HepG2 (cell line): ENCODE results near the gene REEP6. TPM values are rescaled to one million over a fixed set of nuclear protein-coding genes. Genes with fewer than 3 reads are reported as not detected.

Experiments used
- CEBPB ChIP-seq: IDR thresholded peaks from 2 replicates; pipeline ENCODE4 v1.6.1; 2011; ENCODE audit warnings: low read depth, low read length, improper control_type of control experiment, borderline replicate concordance
- CREM ChIP-seq, 2 experiments: sonication (generic) in 1 of 2; formaldehyde crosslinking in 1 of 2; IDR thresholded peaks; 2 replicates each; pipeline versions ENCODE4 v1.4.0 to v1.6.1; 2016 to 2020; ENCODE audit warnings: antibody characterized with exemption in 1 of 2, mild to moderate bottlenecking in 1 of 2, missing genetic modification reagents in 1 of 2
- FOXK2 ChIP-seq: fragments of 450-650 bp; IDR thresholded peaks from 2 replicates; pipeline ENCODE4 v1.6.1; 2016
- HCFC1 ChIP-seq: fragments of 150-350 bp; IDR thresholded peaks from 2 replicates; pipeline ENCODE4 v1.6.1; 2014; ENCODE audit warnings: low read depth, low read length
- KMT2B ChIP-seq: IDR thresholded peaks from 2 replicates; pipeline ENCODE4 v1.6.1; 2016; ENCODE audit warnings: missing genetic modification reagents, missing compliant biosample characterization
- MEIS1 ChIP-seq: sonication (generic); formaldehyde crosslinking; IDR thresholded peaks from 2 replicates; pipeline ENCODE4 v1.9.0; 2021; ENCODE audit warnings: mild to moderate bottlenecking, missing genetic modification reagents, moderate library complexity, borderline replicate concordance
- PAWR ChIP-seq: sonication (generic); formaldehyde crosslinking; IDR thresholded peaks from 2 replicates; pipeline ENCODE4 v1.4.0; 2020; ENCODE audit warnings: missing genetic modification reagents, mild to moderate bottlenecking, borderline replicate concordance
- PHF5A ChIP-seq: IDR thresholded peaks from one replicate; pipeline ENCODE4 v1.6.1; 2018; ENCODE audit warnings: low read depth, missing genetic modification reagents; ENCODE audit not compliant: unreplicated experiment
- SOX6 ChIP-seq, 2 experiments: fragments of 450-650 bp in 1 of 2; sonication (generic) in 1 of 2; formaldehyde crosslinking in 1 of 2; IDR thresholded peaks; 2 replicates each; pipeline versions ENCODE4 v1.4.0 to v1.6.1; 2017 to 2020; ENCODE audit warnings: antibody characterized with exemption in 1 of 2, mild to moderate bottlenecking in 1 of 2, missing genetic modification reagents in 1 of 2
- SP5 ChIP-seq: IDR thresholded peaks from 2 replicates; pipeline ENCODE4 v1.6.1; 2016; ENCODE audit warnings: low read depth, borderline replicate concordance
- TGIF2 ChIP-seq: IDR thresholded peaks from 2 replicates; pipeline ENCODE4 v1.6.1; 2016; ENCODE audit warnings: control low read depth, missing compliant biosample characterization
- ZNF343 ChIP-seq: sonication (generic); formaldehyde crosslinking; IDR thresholded peaks from 2 replicates; pipeline ENCODE4 v1.4.0; 2020; ENCODE audit warnings: mild to moderate bottlenecking, missing genetic modification reagents
- ZNF614 ChIP-seq: IDR thresholded peaks from 2 replicates; pipeline ENCODE4 v1.6.1; 2018; ENCODE audit warnings: missing biosample characterization, missing genetic modification reagents, inconsistent platforms, borderline replicate concordance
- ZNF772 ChIP-seq: sonication (generic); formaldehyde crosslinking; IDR thresholded peaks from 2 replicates; pipeline ENCODE4 v1.5.0; 2020; ENCODE audit warnings: mild to moderate bottlenecking, missing genetic modification reagents
- polyA plus RNA-seq, 8 experiments: library from polyadenylated mRNA; depleted of rRNA in 3 of 8; stranded (reverse) in 7 of 8; unstranded in 1 of 8; fragments of >200 nt; fragmentation: Illumina TruSeq in 4 of 8; extraction: Trizol in 4 of 8; gene quantifications; 2 replicates each; pipeline versions ENCODE4 v1.2.1 to v1.2.3, GENCODE V29; 2011 to 2016; ENCODE audit warnings: low read depth in 4 of 8, missing spikeins in 1 of 8, mixed read lengths in 1 of 8; ENCODE audit not compliant: insufficient read depth in 1 of 8
- total RNA-seq, 5 experiments: library from RNA; depleted of rRNA; stranded (reverse); fragments of >200 nt; fragmentation: Illumina TruSeq; extraction: Trizol; gene quantifications; 2 replicates each; pipeline ENCODE4 v1.2.3, GENCODE V29; 2016; ENCODE audit warnings: low read depth in 1 of 5
- TF ChIP-seq, protein P1 (sequence below): IDR thresholded peaks from 2 replicates; pipeline ENCODE4 v1.6.1; 2016; ENCODE audit warnings: low read depth, control low read depth
- TF ChIP-seq, protein P2 (sequence below): IDR thresholded peaks from 2 replicates; pipeline ENCODE4 v1.6.1; 2016; ENCODE audit warnings: mild to moderate bottlenecking
- TF ChIP-seq, protein P3 (sequence below): sonication (generic); formaldehyde crosslinking; conservative IDR thresholded peaks from 2 replicates; pipeline ENCODE4 v1.4.0; 2020; ENCODE audit warnings: missing genetic modification reagents
- TF ChIP-seq, protein P4 (sequence below): sonication (generic); formaldehyde crosslinking; IDR thresholded peaks from 2 replicates; pipeline ENCODE4 v1.5.0; 2020; ENCODE audit warnings: missing genetic modification reagents
- TF ChIP-seq, protein P5 (sequence below): IDR thresholded peaks from 2 replicates; pipeline ENCODE4 v1.6.1; 2016; ENCODE audit warnings: missing genetic modification reagents, missing compliant biosample characterization

The REEP6 gene
- total and polyA plus RNA-seq, 2 of the 13 experiments (the other 11 are each of a cell fraction or from before 2014, with no cell fraction given) = 10.0 to 28.8 TPM

DNA sequence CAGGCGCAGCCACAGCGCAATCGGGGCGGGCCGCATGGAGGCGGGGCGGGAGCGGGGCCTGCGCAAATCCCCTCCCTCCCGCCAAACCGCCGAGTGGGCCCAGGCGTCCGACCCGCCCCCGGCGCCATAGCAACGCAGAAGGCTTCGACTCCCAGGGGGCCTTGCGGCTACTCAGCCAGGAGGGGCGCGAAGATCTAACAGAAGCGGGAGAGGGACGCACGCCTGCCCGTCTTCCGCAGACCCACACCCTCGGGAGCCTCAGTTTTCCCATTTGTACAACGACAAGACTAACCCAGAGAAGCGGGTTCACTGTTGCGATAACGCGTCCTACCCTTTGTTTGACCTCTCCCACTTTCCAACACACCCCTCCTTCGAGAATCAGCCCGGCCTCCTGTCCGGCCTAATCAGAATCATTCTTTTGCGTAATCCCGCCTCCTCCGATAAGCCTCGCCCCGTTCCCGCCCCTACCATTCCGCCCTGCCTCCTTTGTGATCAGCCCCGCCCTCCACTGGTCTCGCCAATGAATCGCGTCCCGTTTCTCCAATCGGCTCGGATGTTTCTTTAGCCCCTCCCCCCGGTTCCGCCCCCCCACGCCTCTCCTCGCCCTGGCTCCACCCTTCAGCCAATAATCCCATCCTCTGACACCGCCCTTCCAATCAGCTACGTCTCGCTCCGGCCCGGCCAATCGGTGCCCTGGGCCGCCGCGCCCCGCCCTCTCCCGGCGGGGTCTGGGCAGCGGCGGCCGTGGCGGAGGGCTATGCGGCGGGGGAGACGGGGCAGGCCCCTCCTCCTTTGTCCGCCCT is 469 bp upstream of the REEP6 start, which contains the start of gene PCSK4 (continued):
- TF ChIP-seq HCFC1 (peak; percentile 22; the same call in 1 of the 2 replicates), TGIF2 (peak; percentile 83), SOX6 (IDR thresholded peaks at IDR 0.05) (no peak), SOX6 (CRISPR knock-in tag; IDR thresholded peaks at IDR 0.05) (no peak), ZNF614 (CRISPR knock-in tag) (no peak; the same call in 1 of the 2 replicates), PHF5A (CRISPR knock-in tag) (no peak), KMT2B (CRISPR knock-in tag) (no peak), ZNF772 (CRISPR knock-in tag) (no peak), CREM (IDR thresholded peaks at IDR 0.05) (peak; percentile 16; the same call in 1 of the 2 replicates), CREM (CRISPR knock-in tag; IDR thresholded peaks at IDR 0.05) (no peak), PAWR (CRISPR knock-in tag) (no peak), MEIS1 (CRISPR knock-in tag) (0 out of 2 replicates have a peak, but pooled peaks have one; percentile 35), CEBPB (peak; percentile 92), SP5 (CRISPR knock-in tag) (peak; percentile 48), FOXK2 (peak; percentile 55; the same call in 1 of the 2 replicates), ZNF343 (CRISPR knock-in tag) (no peak)
- TF ChIP-seq, protein P1, sequence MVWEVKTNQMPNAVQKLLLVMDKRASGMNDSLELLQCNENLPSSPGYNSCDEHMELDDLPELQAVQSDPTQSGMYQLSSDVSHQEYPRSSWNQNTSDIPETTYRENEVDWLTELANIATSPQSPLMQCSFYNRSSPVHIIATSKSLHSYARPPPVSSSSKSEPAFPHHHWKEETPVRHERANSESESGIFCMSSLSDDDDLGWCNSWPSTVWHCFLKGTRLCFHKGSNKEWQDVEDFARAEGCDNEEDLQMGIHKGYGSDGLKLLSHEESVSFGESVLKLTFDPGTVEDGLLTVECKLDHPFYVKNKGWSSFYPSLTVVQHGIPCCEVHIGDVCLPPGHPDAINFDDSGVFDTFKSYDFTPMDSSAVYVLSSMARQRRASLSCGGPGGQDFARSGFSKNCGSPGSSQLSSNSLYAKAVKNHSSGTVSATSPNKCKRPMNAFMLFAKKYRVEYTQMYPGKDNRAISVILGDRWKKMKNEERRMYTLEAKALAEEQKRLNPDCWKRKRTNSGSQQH (CRISPR knock-in tag) = peak; percentile 87
- TF ChIP-seq, protein P2, sequence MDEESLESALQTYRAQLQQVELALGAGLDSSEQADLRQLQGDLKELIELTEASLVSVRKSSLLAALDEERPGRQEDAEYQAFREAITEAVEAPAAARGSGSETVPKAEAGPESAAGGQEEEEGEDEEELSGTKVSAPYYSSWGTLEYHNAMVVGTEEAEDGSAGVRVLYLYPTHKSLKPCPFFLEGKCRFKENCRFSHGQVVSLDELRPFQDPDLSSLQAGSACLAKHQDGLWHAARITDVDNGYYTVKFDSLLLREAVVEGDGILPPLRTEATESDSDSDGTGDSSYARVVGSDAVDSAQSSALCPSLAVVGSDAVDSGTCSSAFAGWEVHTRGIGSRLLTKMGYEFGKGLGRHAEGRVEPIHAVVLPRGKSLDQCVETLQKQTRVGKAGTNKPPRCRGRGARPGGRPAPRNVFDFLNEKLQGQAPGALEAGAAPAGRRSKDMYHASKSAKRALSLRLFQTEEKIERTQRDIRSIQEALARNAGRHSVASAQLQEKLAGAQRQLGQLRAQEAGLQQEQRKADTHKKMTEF (CRISPR knock-in tag) = peak; percentile 65; the same call in 1 of the 2 replicates
- TF ChIP-seq, protein P3, sequence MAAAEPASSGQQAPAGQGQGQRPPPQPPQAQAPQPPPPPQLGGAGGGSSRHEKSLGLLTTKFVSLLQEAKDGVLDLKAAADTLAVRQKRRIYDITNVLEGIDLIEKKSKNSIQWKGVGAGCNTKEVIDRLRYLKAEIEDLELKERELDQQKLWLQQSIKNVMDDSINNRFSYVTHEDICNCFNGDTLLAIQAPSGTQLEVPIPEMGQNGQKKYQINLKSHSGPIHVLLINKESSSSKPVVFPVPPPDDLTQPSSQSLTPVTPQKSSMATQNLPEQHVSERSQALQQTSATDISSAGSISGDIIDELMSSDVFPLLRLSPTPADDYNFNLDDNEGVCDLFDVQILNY (CRISPR knock-in tag) = peak; percentile 23; the same call in 1 of the 2 replicates
- TF ChIP-seq, protein P4, sequence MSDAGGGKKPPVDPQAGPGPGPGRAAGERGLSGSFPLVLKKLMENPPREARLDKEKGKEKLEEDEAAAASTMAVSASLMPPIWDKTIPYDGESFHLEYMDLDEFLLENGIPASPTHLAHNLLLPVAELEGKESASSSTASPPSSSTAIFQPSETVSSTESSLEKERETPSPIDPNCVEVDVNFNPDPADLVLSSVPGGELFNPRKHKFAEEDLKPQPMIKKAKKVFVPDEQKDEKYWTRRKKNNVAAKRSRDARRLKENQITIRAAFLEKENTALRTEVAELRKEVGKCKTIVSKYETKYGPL (CRISPR knock-in tag) = no peak
- TF ChIP-seq, protein P5, sequence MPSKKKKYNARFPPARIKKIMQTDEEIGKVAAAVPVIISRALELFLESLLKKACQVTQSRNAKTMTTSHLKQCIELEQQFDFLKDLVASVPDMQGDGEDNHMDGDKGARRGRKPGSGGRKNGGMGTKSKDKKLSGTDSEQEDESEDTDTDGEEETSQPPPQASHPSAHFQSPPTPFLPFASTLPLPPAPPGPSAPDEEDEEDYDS (CRISPR knock-in tag) = peak; percentile 36; the same call in 1 of the 2 replicates
